Adipocyte (in vitro differentiated cells): ENCODE results near the gene SAT1.

Experiments
- DNase-seq: peaks from one replicate; pipeline ENCODE4 v3.0.0-alpha.2; 2015; ENCODE audit warnings: low read depth
- H3K27me3 ChIP-seq: replicated peaks from 2 replicates; pipeline ENCODE4 v1.7.0; 2013; ENCODE audit warnings: mild to moderate bottlenecking, low read length, moderate library complexity; ENCODE audit not compliant: control insufficient read depth, insufficient read depth
- H3K36me3 ChIP-seq: 2 replicates; pipeline ENCODE4 v1.7.0; 2013; ENCODE audit warnings: low read length, mild to moderate bottlenecking, moderate library complexity; ENCODE audit not compliant: control insufficient read depth, insufficient read depth, severe bottlenecking
- H3K4me1 ChIP-seq: 2 replicates; pipeline ENCODE4 v1.7.0; 2013; ENCODE audit warnings: mild to moderate bottlenecking, low read length, moderate library complexity; ENCODE audit not compliant: control insufficient read depth, insufficient read depth
- H3K4me3 ChIP-seq: 2 replicates; pipeline ENCODE4 v1.7.0; 2013; ENCODE audit warnings: mild to moderate bottlenecking, low read length, moderate library complexity
- H3K9ac ChIP-seq: 2 replicates; pipeline ENCODE4 v1.7.0; 2013; ENCODE audit warnings: mild to moderate bottlenecking, low read length, moderate library complexity
- H3K9me3 ChIP-seq: 2 replicates; pipeline ENCODE4 v1.7.0; 2013; ENCODE audit warnings: mild to moderate bottlenecking, low read length, moderate library complexity; ENCODE audit not compliant: control insufficient read depth

The SAT1 gene

GRCh38 chrX:23792861-23793553 is 10.0 kb downstream of the SAT1 start:
- peaks cover 4% of the 10 kb centered on the region for H3K4me1 ChIP-seq
- DNase-seq: no peak
- H3K4me3 ChIP-seq: no peak overlapping the region
- H3K9ac ChIP-seq: no peak overlapping the region
- no peaks in the 10 kb centered on the region for H3K27me3 ChIP-seq
- H3K9me3 ChIP-seq: no peaks in the 10 kb centered on the region
- no peaks in the 10 kb centered on the region for H3K36me3 ChIP-seq

GRCh38 chrX:23795221-23795620 is 12.2 kb downstream of the SAT1 start:
- H3K9me3 ChIP-seq: no peaks in the 10 kb centered on the region
- H3K27me3 ChIP-seq: no peaks in the 10 kb centered on the region
- no peak for DNase-seq
- no peaks in the 10 kb centered on the region for H3K36me3 ChIP-seq
- no peak overlapping the region for H3K4me3 ChIP-seq
- H3K9ac ChIP-seq: no peak overlapping the region
- H3K4me1 ChIP-seq: peaks cover 13% of the 10 kb centered on the region

DNA sequence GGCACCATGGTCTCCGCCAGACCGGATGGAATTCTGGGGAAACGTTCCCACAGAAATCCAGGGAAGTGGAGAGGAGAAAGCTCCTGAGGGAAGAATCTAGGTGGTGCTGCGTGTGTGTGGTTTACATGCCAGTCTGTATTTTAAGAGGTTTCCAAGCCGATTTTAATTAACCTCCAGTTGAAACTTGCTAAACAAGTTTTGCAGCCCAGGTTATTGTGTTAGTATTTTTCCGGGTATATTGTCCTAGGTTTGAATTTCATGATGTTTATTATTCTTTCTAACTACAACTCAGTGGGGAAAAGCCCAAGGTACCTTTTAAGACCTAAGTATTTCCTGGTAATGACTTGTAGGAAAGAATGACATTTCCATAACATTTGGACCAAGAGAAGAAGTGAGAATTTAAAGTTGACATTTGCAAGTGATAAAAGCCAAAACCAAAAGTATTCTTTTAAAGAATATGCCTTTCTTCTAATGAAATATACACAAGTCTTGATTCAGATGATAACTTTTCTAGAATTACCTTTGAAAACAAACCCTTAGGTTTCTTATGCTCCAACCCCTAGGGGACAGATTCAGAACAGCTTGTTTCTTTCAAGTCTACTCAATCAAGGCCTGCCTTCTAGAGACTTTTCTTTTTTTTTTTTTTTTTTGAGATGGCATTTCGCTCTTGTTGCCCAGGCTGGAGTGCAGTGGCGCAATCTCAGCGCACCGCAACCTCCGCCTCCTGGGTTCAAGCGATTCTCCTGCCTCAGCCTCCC is 14.6 kb downstream of the SAT1 start:
- Histone ChIP-seq H3K4me1 (peaks cover 13% of the 10 kb centered on the region), H3K27me3 (no peaks in the 10 kb centered on the region)
- no peak for DNase-seq

GRCh38 chrX:23799469-23800065 is 16.6 kb downstream of the SAT1 start:
- Histone ChIP-seq H3K36me3 (no peaks in the 10 kb centered on the region), H3K27me3 (no peaks in the 10 kb centered on the region), H3K9me3 (no peaks in the 10 kb centered on the region), H3K4me1 (peaks cover 22% of the 10 kb centered on the region), H3K4me3 (no peak overlapping the region), H3K9ac (peak overlapping the region; percentile 61)
- DNase-seq: peak; percentile 42

More for the DNA sequence above, 14.6 kb downstream of the SAT1 start:
- Histone ChIP-seq H3K9me3 (no peaks in the 10 kb centered on the region), H3K9ac (no peak overlapping the region), H3K36me3 (no peaks in the 10 kb centered on the region), H3K4me3 (no peak overlapping the region)

DNA sequence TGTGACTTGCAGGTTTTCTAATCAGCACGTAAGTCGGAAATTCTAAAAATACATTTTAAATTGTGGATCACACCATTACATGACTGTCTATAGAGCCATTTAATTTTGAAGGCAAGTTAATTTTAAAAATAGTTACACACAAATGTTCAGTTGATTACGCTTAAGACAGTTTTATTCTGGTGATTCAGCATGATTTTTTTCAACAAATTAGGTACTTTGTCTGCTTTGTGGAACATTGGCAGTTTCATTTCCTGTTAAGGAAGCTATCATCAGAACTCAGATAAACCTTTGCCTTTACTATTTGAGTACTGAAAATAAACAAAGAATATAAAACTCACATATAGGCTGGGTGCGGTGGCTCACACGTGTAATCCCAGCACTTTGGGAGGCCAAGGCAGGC is 19.5 kb downstream of the SAT1 start:
- Histone ChIP-seq H3K4me1 (peaks cover 27% of the 10 kb centered on the region), H3K27me3 (no peaks in the 10 kb centered on the region), H3K36me3 (no peaks in the 10 kb centered on the region), H3K4me3 (no peak overlapping the region), H3K9ac (no peak overlapping the region), H3K9me3 (no peaks in the 10 kb centered on the region)
- no peak for DNase-seq

DNA sequence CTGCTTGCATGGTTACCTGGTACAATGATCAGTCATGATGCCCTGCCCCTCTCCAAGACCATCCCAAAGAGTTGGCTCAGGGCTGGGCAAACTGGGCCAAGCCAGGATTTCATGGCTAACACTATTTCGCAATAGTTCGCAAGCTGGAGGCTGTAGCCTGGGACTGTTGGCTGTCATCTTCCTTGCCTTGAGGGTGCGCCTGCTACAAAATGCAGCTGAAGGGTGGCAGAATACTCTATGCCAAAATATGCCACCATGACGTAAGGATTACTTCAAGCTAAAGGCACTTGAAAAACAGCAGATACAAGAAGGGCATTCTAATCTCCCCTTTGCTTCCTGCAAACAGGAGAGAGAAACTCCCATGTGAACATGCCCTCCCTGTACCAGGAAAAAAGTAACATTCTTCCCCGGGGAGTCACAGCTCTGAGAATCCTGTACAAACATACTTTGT is 21.0 kb downstream of the SAT1 start:
- no peaks in the 10 kb centered on the region for H3K9me3 ChIP-seq
- peak; percentile 55 for DNase-seq
- H3K36me3 ChIP-seq: no peaks in the 10 kb centered on the region
- no peak overlapping the region for H3K4me3 ChIP-seq
- H3K27me3 ChIP-seq: no peaks in the 10 kb centered on the region
- no peak overlapping the region for H3K9ac ChIP-seq
- H3K4me1 ChIP-seq: peaks cover 27% of the 10 kb centered on the region

- Histone ChIP-seq H3K36me3 (no peaks in the 10 kb centered on the region), H3K9ac (no peak overlapping the region), H3K4me1 (peaks cover 21% of the 10 kb centered on the region), H3K9me3 (no peaks in the 10 kb centered on the region), H3K4me3 (no peak overlapping the region), H3K27me3 (no peaks in the 10 kb centered on the region)
- DNase-seq: no peak
These were observed 21.6 kb downstream of the SAT1 start for GRCh38 chrX:23804578-23804977.

DNA sequence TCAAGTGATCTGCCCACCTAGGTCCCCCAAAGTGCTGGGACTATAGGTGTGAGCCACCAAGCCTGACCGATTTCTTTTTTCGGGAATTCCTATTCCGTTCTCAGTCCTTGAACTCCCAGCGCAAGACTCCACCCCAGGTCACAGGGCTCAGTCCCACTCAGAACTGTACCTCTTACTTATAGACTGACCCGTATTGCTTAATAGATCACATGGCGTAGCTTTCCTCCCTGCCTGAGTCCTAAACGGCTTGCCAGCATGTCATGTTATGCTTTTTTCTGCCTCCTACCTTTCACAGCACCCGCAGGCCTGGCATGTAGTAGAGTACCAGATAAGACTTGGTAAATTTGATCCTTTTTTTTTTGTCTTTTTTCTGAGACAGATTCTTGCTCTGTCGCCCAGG is 22.4 kb downstream of the SAT1 start:
- H3K36me3 ChIP-seq: no peaks in the 10 kb centered on the region
- no peak for DNase-seq
- no peaks in the 10 kb centered on the region for H3K27me3 ChIP-seq
- no peak overlapping the region for H3K4me3 ChIP-seq
- H3K9me3 ChIP-seq: no peaks in the 10 kb centered on the region
- H3K9ac ChIP-seq: no peak overlapping the region
- H3K4me1 ChIP-seq: peaks cover 16% of the 10 kb centered on the region

- no peaks in the 10 kb centered on the region for H3K27me3 ChIP-seq
- no peak overlapping the region for H3K4me3 ChIP-seq
- no peak overlapping the region for H3K9ac ChIP-seq
- peaks cover 5% of the 10 kb centered on the region for H3K9me3 ChIP-seq
- DNase-seq: no peak
- peaks cover 10% of the 10 kb centered on the region for H3K4me1 ChIP-seq
- no peaks in the 10 kb centered on the region for H3K36me3 ChIP-seq
These were observed 27.3 kb downstream of the SAT1 start for GRCh38 chrX:23810279-23810678.

GRCh38 chrX:23811108-23811651 is 28.2 kb downstream of the SAT1 start:
- Histone ChIP-seq H3K9me3 (peaks cover 5% of the 10 kb centered on the region), H3K9ac (no peak overlapping the region)

DNA sequence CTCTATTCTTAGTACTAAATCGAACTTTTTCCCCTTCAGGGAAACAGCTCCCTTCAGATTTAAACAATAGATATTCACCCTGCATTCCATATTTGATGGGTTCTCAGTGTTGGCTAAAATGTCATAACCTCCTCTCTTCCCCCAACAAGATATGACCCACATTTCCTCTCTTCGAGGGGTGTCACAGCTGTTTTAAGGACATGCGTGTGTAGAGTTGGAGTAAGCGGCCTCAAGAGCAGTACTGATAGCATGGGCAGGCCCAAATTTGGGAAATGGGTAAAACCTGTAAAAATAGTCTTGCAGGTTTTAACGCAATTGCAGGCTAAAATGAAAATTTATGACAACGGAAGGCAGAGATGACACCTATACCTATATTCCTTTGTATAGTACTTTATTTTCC is 28.7 kb downstream of the SAT1 start:
- H3K27me3 ChIP-seq: no peaks in the 10 kb centered on the region
- no peak for DNase-seq
- peak overlapping the region; percentile 52 for H3K4me3 ChIP-seq
- H3K9me3 ChIP-seq: peaks cover 5% of the 10 kb centered on the region
- no peaks in the 10 kb centered on the region for H3K36me3 ChIP-seq
- H3K4me1 ChIP-seq: peaks cover 10% of the 10 kb centered on the region
- H3K9ac ChIP-seq: no peak overlapping the region

More at GRCh38 chrX:23811108-23811651, 28.2 kb downstream of the SAT1 start:
- Histone ChIP-seq H3K27me3 (no peaks in the 10 kb centered on the region), H3K4me1 (peaks cover 10% of the 10 kb centered on the region), H3K4me3 (peak overlapping the region; percentile 52), H3K36me3 (no peaks in the 10 kb centered on the region)
- DNase-seq: no peak
